ENCODE measurements around the gene ARHGAP44.

ARHGAP44 gene

DNA sequence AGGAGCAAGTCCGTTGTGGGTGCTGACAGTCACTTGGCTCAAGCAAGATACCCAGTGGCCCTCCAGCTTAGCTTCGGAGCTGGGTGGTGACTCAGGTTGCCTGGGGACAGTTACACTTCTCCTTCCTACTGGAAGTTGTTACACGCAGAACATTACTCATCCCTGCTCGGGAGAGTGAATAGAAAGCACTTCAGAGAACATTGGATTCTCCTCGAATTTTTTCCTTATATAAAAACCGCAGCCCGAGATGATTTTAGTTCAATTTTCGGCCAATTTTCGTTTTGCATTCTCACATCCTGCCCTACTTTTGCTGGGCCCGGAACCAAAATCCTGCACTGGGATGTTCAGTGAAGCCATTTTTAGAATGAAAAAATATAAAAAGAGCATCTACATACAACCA, 128.8 kb downstream of the ARHGAP44 start:
- TF ChIP-seq POLR2A (IDR thresholded peaks at IDR 0.05; ENCODE audit: extremely low read depth, insufficient read length) (no peak), MYC (IDR thresholded peaks at IDR 0.05; ENCODE audit: low read depth, low read length) (no peak)
- TF ChIP-seq, protein P1, sequence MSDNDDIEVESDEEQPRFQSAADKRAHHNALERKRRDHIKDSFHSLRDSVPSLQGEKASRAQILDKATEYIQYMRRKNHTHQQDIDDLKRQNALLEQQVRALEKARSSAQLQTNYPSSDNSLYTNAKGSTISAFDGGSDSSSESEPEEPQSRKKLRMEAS (IDR thresholded peaks at IDR 0.05; ENCODE audit: low read depth, low read length), result no peak
- TF ChIP-seq, protein P2, sequence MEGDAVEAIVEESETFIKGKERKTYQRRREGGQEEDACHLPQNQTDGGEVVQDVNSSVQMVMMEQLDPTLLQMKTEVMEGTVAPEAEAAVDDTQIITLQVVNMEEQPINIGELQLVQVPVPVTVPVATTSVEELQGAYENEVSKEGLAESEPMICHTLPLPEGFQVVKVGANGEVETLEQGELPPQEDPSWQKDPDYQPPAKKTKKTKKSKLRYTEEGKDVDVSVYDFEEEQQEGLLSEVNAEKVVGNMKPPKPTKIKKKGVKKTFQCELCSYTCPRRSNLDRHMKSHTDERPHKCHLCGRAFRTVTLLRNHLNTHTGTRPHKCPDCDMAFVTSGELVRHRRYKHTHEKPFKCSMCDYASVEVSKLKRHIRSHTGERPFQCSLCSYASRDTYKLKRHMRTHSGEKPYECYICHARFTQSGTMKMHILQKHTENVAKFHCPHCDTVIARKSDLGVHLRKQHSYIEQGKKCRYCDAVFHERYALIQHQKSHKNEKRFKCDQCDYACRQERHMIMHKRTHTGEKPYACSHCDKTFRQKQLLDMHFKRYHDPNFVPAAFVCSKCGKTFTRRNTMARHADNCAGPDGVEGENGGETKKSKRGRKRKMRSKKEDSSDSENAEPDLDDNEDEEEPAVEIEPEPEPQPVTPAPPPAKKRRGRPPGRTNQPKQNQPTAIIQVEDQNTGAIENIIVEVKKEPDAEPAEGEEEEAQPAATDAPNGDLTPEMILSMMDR (IDR thresholded peaks at IDR 0.05; ENCODE audit: low read depth, low read length), result no peak
- H3K4me3 ChIP-seq (ENCODE audit: low read depth, low read length), result no peak overlapping the region
- DNase-seq (ENCODE audit: low read depth), result no peak

DNA sequence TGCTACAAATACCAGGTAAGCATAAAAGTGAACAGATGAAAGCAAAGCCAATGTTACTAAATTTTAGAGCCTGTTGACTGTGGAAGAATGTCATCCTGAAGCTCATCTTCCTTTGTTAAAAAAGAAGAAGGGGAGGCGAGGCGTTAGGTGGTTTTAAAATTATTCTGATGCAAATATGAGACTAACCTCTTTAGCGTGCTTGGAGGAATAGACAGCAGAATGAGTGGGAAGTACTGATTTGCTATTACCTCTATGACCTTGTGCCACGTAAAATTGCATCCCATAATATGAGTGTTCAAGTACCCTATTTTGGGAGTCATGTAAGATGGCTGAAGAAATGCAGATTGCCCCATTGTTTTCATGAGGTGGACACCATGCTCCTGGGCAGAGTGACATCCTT, 132.8 kb downstream of the ARHGAP44 start:
- H3K4me3 ChIP-seq (ENCODE audit: low read depth, low read length), result no peak overlapping the region
- no peak for DNase-seq (ENCODE audit: low read depth)
- TF ChIP-seq, protein P2 (IDR thresholded peaks at IDR 0.05; ENCODE audit: low read depth, low read length), result no peak
- TF ChIP-seq, protein P1 (IDR thresholded peaks at IDR 0.05; ENCODE audit: low read depth, low read length), result no peak
- TF ChIP-seq MYC (IDR thresholded peaks at IDR 0.05; ENCODE audit: low read depth, low read length) (no peak), POLR2A (IDR thresholded peaks at IDR 0.05; ENCODE audit: extremely low read depth, insufficient read length) (no peak)

DNA sequence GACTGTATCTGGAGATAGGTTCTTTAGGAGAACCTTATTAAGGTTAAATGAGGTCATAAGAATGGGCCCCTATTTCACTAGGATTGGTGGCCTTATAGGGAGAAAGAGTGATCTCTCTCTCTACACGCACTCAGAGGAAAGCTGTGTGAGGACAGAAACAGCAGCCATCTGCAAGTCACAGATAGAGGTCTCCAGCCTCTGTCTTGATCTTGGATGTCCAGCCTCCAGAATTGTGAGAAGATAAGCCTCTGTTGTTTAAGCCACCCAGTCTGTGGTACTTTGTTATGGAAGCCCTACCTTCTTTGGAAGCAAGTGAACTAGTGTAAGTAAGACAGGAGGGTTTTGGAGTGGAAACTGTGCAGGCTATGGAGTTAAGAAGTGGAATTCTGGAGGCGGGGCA, 135.3 kb downstream of the ARHGAP44 start:
- H3K4me3 ChIP-seq (ENCODE audit: low read depth, low read length), result no peak overlapping the region
- no peak for TF ChIP-seq POLR2A (IDR thresholded peaks at IDR 0.05; ENCODE audit: extremely low read depth, insufficient read length)
- TF ChIP-seq, protein P2 (IDR thresholded peaks at IDR 0.05; ENCODE audit: low read depth, low read length), result no peak
- no peak for TF ChIP-seq MYC (IDR thresholded peaks at IDR 0.05; ENCODE audit: low read depth, low read length)
- TF ChIP-seq, protein P1 (IDR thresholded peaks at IDR 0.05; ENCODE audit: low read depth, low read length), result no peak
- DNase-seq (ENCODE audit: low read depth), result no peak

DNA sequence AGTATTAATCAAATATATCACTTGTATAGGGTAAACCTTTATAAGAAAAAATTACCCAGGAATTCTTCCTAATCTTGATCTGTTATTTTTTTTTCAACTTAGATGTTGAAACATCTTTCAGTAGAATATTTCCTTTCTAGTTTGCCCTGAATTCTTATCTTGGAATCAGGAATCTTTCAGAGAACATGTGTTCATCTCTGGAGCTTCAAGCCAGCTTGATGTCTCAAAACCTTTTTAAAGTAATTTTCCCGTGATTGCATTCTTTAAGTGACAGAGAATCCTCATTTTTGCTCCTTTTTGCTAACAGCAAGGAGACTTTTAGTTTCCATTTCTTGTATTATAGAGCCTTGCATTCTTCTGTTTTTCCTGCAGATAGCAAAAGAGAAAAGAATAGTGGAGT, 137.7 kb downstream of the ARHGAP44 start:
- no peak overlapping the region for H3K4me3 ChIP-seq (ENCODE audit: low read depth, low read length)
- no peak for DNase-seq (ENCODE audit: low read depth)
- TF ChIP-seq MYC (IDR thresholded peaks at IDR 0.05; ENCODE audit: low read depth, low read length) (no peak), POLR2A (IDR thresholded peaks at IDR 0.05; ENCODE audit: extremely low read depth, insufficient read length) (no peak)
- TF ChIP-seq, protein P2 (IDR thresholded peaks at IDR 0.05; ENCODE audit: low read depth, low read length), result no peak
- TF ChIP-seq, protein P1 (IDR thresholded peaks at IDR 0.05; ENCODE audit: low read depth, low read length), result no peak

DNA sequence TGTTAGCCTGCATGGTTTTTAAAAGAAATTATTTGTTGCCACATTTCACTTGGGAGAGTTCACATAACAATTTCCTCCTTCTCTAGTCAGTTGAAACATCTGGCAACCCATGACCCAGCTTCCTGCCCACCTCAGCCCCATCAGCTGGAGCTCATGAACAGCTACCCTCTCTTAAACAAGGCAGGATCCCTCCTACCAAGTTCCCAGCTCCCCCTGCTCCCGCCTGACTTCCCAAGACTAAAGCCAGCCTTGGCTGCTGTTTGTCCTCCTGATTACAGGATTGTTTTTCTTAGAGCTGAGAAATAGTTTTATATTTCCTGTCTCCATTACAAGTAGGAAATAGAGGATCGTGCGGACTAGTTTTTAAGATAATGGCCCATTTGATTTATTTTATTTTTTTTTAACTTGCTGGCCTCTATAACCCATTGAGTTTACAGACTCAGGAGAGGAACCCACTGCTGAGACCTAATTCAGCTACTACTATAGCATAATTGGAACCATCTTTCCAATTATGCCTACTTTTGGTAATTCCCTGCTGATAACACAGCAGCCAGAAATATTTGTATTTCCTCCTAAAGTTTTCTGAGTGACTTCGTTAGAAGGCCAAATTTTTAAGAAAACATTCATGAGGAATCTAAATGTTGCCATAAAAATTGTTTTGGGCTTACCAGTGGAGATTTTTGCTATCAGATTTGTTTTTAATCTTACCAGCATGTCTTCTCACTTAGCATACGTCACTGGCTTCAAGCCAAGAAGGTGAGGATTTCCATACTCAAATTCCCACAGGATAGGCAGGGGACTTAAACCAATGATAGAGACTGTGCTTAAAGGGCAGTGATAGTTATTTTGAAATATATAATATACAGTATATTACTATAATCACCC, 138.5 kb downstream of the ARHGAP44 start:
- H3K4me3 ChIP-seq (ENCODE audit: low read depth, low read length), result no peak overlapping the region
- no peak for DNase-seq (ENCODE audit: low read depth)
- TF ChIP-seq MYC (IDR thresholded peaks at IDR 0.05; ENCODE audit: low read depth, low read length) (no peak), POLR2A (IDR thresholded peaks at IDR 0.05; ENCODE audit: extremely low read depth, insufficient read length) (no peak)
- TF ChIP-seq, protein P2 (IDR thresholded peaks at IDR 0.05; ENCODE audit: low read depth, low read length), result no peak
- TF ChIP-seq, protein P1 (IDR thresholded peaks at IDR 0.05; ENCODE audit: low read depth, low read length), result no peak

Data from NB4 (cell line).